ENCODE measurements around the gene TNFRSF18.

TNFRSF18 gene

GRCh38 chr1:1213345-1214265 lies 7.2 kb upstream of the TNFRSF18 start, which contains the start of gene TNFRSF4:
TNFRSF4 (minus strand) TSS chr1:1214153; CDS start chr1:1214127, 26 bp downstream.
- in situ Hi-C loops (cut with MboI; ENCODE audit: low sequenced_read_pairs) = no loop called here

GRCh38 chr1:1212780-1213344 lies 6.5 kb upstream of the TNFRSF18 start:
- in situ Hi-C loops (cut with MboI; ENCODE audit: low sequenced_read_pairs) = no loop called here

GRCh38 chr1:1211541-1212441 lies 5.4 kb upstream of the TNFRSF18 start:
- in situ Hi-C loops (cut with MboI; ENCODE audit: low sequenced_read_pairs) = no loop called here

GRCh38 chr1:1210726-1211540 lies 4.5 kb upstream of the TNFRSF18 start:
- in situ Hi-C loops (cut with MboI; ENCODE audit: low sequenced_read_pairs) = no loop called here

GRCh38 chr1:1208713-1209433 lies 2.5 kb upstream of the TNFRSF18 start:
- in situ Hi-C loops (cut with MboI; ENCODE audit: low sequenced_read_pairs) = no loop called here

- in situ Hi-C loops (cut with MboI; ENCODE audit: low sequenced_read_pairs) = no loop called here
Observed at GRCh38 chr1:1207571-1207892, 1.1 kb upstream of the TNFRSF18 start.

GRCh38 chr1:1206966-1207531 lies 657 bp upstream of the TNFRSF18 start:
- in situ Hi-C loops (cut with MboI; ENCODE audit: low sequenced_read_pairs) = no loop called here

GRCh38 chr1:1205769-1206375 lies 520 bp downstream of the TNFRSF18 start:
- in situ Hi-C loops (cut with MboI; ENCODE audit: low sequenced_read_pairs) = no loop called here

GRCh38 chr1:1204998-1205768 lies 1.2 kb downstream of the TNFRSF18 start:
- in situ Hi-C loops (cut with MboI; ENCODE audit: low sequenced_read_pairs) = no loop called here

- in situ Hi-C loops (cut with MboI; ENCODE audit: low sequenced_read_pairs) = no loop called here
Observed at GRCh38 chr1:1204425-1204920, 1.9 kb downstream of the TNFRSF18 start.

- in situ Hi-C loops (cut with MboI; ENCODE audit: low sequenced_read_pairs) = no loop called here
Observed at GRCh38 chr1:1203561-1204424, 2.6 kb downstream of the TNFRSF18 start.

GRCh38 chr1:1202831-1203560 lies 3.4 kb downstream of the TNFRSF18 start:
- in situ Hi-C loops (cut with MboI; ENCODE audit: low sequenced_read_pairs) = no loop called here

GRCh38 chr1:1200876-1201810 lies 5.2 kb downstream of the TNFRSF18 start:
- in situ Hi-C loops (cut with MboI; ENCODE audit: low sequenced_read_pairs) = no loop called here

GRCh38 chr1:1199961-1200875 lies 6.2 kb downstream of the TNFRSF18 start:
- in situ Hi-C loops (cut with MboI; ENCODE audit: low sequenced_read_pairs) = no loop called here

All from HL-60/S4 treated with phorbol 12-myristate 13-acetate at 8.2 ng/mL for 4 days and 3 days (cell line).